Stimulated activated CD4-positive, alpha-beta T cell treated with anti-CD3 and anti-CD28 coated beads, Interleukin-15, amount 100 ng/mL, for 48 hours (primary cell): ENCODE results near the gene CXCL17.
A peak's percentile ranks its signal among the peaks of the same experiment; 100 is the strongest.
"Not testable (repeated sequence)": the region's sequence is repeated elsewhere in the genome, so short reads cannot be mapped to it uniquely, and the experiment has no call there.

Experiments
- DNase-seq, 2 donors: peaks; one replicate each; pipeline ENCODE4 v3.0.0-alpha.2; 2020; ENCODE audit warnings: low read depth in 2 of 2

Gene CXCL17, protein sequence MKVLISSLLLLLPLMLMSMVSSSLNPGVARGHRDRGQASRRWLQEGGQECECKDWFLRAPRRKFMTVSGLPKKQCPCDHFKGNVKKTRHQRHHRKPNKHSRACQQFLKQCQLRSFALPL

DNA sequence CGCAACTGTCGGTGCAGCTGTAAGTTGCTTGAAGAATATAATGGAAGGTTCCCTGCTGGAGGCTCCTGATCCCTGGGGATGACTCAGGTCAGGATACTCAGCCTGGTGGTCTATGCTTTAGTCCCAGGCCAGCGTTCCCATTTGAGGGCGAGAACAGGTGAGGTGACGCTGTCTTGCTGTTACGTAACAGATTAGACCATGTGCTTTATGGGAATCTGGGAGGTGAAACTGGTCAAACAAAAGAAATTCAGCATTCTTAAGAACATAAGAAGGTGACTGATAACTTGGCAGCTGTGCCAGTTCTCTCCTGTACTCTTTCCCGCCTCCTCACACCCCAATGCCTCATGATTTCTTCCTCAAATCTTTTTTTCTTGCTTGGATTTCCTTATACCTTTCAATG is at the start of gene CXCL17:
Gene CXCL17 (minus strand): TSS at position 114 of the 400 bp plus-strand sequence. CDS start 114 bp downstream, outside the sequence.
- DNase-seq = no peak

DNA sequence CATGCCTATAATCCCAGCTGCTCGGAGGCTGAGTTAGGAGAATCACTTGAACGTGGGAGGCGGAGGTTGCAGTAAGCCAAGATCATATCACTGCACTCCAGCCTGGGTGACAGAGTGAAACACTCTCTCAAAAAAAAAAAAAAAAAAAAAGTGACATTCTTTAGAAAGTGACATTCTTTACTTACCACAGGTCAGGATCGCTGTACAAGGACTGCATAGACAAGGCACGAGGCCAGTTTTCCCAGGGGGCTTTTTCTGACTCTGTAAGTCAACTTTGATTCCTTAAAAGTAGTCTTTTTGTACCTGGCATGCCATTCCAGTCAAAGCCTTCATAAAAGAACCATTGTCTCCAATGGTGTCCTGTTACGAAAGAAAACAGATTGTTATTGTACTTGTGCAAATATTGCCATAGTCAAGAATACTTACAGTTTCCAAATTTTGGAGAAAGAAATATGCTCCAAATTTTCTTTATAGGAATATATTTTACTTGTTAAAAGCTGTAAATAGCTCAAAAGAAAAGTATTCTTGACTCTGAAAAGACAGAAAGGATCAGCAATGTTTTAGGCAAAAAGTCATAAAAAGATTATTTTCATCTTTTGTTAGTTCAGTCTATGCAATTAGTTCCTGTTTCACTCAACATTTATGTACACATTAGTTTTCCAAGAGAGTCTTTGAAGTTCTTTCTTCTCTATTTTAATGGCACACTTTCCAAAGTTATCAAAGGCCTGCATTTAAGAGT is 46.2 kb upstream of the CXCL17 start:
- no peak for DNase-seq

DNA sequence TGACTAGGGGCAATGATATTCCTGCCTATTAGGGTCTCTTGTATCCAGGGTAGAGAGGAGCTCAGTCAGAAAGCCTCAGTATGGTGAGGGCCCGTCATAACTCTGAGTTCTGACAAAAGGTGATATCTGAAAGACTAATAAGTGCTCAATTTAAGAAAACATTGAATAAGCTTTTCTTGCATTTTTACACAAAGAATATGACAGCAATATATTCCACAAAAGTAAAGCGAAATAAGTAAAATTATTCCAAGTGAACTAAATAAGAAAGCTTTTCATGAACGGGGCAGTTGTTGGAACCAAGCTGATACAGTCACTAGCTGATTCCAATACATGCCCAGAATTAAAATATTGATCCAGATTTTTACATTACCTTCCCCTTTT is 45.0 kb upstream of the CXCL17 start:
- DNase-seq = no peak

DNA sequence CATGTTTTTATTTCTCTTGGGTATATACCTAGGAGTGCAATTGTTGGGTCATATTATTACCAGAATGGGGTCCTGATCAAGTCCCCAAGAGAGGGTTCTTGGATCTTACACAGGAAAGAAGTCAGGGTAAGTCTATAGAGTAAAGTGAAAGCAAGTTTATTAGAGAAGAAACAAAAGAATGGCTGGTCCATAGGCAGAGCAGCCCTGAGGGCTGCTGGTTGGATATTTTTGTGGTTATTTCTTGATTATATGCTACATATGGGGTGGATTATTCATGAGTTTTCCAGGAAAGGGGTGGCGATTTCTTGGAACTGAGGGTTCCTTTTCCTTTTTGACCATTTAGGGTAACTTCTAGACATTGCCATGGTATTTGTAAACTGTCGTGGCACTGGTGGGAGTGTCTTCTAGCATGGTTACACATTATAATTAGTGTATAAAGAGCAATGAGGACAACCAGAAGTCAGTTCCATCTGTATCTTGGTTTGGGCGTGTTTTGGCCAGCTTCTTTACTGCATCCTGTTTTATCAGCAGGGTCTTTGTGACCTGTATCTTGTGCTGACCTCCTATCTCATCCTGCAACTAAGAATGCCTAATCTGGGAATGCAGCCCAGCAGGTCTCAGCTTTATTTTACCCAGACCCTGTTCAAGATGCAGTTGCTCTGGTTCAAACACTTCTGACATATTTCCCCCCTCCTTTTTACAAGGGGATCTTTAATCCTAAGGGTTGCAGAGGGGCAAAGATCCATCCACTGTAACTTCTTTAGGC is 44.5 kb upstream of the CXCL17 start:
- no peak for DNase-seq

DNA sequence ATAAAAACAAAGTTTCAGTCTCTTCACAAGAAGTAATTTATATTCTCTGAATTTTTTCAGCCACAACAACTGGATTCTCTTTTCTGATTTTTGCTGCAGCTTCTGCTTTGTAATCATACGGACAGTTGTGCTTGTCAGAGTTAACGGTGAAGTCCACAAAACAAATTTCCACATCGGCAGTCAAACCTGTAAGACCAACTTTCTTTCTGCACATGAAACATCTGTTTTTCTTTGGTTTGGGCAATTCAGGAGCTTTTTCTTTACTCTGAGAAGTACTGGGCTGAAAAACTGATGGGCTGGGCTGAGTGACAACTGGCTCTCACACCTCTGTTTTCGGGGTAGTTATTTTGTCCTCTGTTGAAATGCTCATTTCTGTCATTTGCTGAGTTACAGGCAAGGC is 42.3 kb upstream of the CXCL17 start:
- not testable (repeated sequence) for DNase-seq

DNA sequence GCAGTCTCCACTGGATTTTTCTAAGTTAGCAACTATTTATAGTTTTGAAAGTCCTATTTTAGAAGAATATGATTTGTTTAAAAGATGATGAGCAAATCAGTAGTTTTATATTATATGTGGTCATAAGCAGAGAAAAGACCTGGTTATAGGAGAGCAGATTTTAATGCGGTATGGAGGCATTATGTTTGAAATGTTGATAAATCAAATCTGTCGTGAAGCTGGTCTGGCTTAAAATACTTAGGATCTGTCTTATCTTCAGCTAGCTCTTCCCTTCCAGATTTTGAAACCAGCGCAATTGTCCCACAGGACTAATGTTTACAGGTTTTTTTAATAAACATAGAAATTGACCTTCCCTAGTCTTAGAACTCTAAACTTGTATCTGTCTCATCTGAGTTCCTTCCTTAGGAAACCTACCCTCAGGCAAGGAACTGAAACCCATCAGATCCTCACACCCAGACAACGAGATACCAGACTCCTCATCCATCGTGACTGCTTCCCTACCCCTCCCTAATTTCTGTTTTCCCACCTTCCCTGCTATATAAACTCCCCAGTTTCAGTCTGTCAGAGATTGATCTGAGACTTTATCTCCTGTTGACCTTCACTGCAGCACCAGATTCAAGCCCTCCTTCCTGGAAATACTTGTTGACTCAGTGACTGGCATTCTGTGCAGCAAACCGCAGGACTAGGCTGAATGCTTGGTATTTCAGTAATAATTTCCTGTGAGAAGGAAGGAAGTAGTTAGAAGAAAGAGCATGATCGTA is 37.8 kb upstream of the CXCL17 start:
- peak in 1 of 2 donors; percentile 23 for DNase-seq

DNA sequence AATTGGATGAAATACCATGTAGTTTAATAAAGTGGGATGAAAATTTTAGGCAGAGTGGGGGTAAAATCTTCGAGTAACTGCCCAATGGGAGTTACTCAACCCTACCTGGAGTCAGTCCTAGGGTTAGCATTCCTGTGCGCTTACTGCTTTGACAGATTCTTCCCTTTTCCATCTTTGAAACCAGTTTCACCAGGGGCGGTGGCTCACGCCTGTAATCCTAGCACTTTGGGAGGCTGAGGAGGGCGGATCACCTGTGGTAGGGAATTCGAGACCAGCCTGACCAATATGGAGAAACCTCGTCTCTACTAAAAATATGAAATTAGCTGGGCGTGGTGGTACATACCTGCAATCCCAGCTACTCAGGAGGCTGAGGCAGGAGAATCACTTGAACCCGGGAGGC is 37.0 kb upstream of the CXCL17 start:
- no peak for DNase-seq

DNA sequence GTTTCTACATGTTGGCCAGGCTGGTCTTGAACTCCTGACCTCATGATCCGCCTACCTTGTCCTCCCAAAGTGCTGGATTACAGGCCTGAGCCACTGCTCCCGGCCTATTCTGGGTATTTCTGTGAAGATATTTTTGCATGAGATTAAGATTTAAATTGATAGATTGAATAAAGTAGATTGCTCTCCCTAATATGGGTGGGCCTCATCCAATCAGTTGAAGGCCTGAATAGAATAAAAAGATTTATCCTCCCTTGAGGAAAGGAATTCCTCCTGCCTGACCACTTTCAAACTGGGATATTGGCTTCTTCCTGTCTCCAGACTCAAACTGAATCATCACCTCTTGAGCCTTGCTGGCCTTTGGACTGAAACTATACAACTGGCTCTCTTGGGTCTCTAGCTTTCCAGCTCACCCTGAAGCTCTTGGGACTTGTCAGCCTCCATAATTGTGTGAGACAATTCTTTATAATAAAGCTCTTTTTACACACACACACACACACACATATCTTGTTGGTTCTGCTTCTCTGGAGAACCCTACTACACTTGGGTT is 36.1 kb upstream of the CXCL17 start:
- DNase-seq = no peak

DNA sequence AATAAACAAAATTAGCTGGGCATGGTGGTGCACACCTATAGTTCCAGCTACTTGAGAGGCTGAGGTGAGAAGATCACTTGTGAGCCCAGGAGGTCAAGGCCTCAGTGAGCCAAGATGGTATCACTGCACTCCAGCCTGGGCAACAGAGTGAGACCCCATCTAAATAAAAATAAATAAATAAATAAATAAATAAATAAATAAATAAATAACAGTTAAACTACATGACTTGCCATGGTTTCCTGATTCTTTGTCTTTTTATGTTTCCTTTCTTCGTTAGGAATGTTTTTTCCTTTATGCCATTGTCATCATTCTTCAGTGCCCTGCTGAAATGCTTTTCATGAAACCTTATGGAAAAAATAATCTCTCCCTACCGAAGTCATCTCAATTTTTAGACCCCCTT is 35.2 kb upstream of the CXCL17 start:
- DNase-seq = no peak

DNA sequence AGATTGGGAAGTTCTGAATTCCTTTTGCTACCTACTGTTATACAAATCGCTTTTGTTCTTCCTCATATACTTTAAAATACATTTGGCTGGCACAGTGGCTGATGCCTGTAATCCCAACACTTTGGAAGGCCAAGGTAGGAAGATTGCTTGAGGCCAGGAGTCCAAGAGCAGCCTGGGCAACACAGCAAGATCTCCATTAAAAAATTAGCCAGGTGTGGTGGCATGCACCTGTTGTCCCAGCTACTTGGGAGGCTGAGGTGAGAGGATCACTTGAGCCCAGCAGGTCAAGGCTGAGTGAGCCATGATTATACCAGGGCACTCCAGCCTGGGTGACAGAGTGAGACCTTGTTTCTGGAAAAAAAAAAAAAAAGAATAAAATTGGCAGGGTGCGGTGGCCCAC is 34.4 kb upstream of the CXCL17 start:
- no peak for DNase-seq

DNA sequence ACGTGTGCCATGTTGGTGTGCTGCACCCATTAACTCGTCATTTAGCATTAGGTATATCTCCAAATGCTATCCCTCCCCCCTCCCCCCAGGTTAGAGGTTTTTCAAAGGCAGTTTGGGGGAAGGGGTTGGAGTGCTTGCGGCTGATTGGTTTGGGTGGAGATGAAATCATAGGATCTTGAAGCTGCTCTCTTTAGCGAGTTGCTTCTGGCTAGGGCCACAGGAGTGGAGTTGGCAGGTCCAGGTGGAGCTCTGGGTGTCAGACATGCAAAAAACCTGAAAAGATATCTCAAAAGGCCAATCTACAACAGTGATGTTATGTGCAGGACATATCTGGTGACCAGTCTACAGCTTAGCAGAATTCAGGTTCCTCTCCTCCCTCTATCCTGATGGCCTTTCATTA is 32.6 kb upstream of the CXCL17 start:
- DNase-seq = no peak

DNA sequence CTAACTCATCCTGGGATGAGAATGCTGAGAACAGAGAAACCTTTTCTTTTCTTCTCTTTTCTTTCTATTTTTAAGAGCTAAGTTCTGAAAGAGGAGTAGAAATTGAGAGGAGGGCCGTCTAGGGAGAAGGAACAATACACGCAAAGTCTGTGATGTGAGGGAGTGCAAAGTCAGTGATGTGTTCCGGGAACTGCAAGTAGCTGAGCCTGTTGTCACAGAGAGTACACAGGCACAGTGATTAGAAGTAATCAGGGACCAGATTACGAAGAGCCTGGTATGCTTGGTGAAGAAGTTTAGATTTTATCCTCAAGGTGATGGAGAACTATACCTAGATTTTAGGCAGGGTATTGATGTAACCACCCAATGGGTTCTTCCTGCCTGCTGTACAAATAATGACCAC is 32.0 kb upstream of the CXCL17 start:
- no peak for DNase-seq

DNA sequence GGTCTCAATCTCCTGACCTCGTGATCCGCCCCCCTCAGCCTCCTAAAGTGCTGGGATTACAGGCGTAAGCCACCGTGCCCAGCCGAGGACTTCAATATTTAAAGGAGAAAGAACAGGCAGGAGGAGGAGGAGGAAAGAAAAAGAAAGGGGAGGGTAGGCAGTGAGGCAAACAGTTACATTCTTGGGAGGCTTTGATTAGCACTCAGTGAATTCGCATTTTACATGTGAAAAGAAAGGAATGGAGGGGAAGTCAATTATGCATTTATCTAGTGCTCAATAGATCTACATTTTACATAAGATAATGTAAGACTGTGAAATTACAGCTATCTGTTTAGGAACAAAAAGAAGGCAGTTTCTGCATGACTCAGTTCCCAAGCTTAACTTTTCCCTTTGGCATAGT is 30.9 kb upstream of the CXCL17 start:
- no peak for DNase-seq

DNA sequence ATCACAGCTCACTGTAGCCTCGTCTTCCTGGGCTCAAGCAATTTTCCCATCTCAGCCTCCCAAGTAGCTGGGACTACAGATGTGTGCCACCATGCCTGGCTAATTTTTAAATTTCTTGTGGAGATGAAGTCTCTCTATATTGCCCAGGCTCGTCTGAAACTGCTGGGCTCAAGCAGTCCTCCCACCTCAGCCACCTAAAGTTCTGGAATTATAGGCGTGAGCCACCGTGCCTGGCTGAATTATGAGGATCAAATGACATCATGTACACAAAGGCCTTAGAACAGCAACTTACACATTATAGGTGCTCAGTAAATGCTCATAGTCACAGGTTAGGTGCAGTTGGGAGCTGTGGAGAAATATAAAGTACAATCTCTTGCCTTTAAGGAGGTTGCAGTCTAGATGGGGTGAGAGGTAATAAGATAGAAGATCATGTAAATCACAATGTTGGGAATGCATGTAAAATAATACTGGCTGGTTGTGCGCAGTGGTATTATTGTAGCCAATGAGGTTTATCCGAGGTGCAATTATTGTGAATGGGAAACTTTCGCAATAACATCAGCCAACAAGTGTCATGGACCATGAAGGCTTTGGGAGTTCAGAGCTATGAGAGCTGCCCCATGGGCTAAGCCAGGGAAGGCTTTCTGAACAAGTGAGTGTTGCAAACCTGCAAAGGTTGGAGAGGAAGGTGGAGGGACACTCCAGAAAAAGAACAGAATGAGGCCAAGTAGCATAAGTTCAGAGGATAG is 29.8 kb upstream of the CXCL17 start:
- DNase-seq = no peak

DNA sequence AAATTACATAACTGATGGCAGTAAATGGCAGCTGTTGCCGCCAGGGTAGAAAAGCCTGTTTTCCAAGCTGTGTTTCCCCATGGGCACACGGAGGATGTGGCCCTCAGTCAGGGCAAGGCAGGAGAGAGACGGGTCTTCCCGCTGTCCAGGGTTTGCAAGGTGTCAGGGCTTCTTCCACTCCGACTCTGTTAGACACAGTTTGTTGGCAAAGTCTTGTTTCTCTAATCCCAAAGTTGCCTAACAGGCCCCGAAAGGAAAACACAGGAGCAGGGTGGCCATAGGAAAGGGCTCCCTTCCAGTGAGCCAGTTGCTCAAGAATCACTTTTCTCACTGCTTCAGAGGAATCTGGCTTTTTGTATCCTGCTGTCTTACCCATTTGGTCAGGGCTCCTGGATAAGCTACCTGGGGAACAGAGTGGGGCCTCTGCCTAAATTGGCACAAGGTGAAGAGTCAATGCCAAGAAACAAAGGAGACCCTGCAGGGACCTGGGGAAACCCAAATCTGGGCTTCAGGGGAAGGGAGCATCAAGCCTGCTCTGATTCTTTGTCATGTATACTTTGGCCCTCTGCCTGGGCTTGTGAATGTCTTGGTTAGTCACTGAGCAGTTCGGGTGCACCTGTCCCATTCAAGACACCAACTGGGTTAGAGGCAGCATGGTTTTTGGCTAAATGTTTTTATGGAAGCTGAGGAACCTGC is 29.0 kb upstream of the CXCL17 start:
- no peak for DNase-seq

DNA sequence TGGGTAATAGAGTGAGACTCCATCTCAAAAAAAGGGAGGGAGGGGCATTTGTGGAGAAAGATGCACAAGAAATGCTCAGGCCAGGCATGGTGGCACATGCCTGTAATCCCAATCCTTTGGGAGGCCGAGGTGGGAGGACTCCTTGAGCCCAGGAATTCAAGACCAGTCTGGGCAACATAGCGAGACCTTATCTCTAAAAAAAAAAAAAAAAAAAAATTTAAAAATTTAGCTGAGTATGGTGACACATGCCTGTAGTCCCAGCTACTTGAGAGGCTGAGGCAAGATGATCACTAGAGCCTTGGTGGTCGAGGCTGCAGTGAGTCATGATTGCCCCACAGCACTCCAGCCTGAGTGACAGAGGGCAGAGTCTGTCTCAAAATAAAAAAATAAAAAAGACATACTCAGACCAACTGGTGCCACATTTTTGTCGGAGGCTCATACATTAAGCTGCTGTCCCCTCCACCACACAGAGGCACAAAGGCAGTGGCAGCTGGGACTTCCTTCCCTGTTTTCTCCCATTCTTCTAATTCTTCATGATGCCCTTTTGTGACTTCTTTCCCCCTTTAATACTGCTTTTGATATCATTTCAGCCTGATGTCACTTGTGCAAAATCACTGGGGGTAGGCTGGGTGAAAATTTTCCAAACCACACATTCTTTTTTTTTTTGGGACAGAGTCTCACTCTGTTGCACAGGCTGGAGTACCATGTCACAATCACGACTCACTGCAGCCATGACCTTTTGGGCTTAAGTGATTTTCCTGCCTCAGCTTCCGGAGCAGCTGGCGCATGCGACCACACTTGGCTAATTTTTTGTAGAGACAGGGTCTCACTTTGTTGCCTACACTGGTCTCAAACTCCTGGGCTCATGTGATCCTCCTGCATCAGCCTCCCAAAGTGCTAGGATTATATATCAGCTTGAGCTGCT is 26.8 kb upstream of the CXCL17 start:
- DNase-seq = no peak

DNA sequence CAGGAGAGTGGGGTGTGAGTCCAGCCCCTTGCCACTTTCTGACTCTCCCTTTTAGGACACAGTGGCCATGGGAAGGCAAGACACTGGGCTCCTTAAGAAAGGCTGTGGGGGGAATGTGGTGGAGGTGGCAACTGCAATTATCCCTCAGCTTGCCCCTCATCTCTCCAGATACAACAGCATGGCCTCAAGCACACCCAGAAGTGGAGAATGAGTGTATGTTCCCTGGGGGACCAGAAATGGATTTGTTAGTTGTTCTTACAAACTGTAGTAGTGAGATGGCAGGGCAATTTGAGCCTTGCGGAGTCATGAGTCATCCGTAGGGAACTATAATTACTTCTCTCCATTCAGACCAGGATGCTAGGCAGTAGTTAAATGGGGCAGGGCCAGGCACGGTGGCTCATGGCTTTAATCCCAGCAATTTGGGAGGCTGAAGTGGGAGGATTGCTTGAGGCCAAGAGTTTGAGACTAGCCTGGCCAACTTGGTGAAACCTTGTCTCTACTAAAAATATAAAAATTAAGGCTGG is 25.6 kb upstream of the CXCL17 start:
- DNase-seq = no peak

DNA sequence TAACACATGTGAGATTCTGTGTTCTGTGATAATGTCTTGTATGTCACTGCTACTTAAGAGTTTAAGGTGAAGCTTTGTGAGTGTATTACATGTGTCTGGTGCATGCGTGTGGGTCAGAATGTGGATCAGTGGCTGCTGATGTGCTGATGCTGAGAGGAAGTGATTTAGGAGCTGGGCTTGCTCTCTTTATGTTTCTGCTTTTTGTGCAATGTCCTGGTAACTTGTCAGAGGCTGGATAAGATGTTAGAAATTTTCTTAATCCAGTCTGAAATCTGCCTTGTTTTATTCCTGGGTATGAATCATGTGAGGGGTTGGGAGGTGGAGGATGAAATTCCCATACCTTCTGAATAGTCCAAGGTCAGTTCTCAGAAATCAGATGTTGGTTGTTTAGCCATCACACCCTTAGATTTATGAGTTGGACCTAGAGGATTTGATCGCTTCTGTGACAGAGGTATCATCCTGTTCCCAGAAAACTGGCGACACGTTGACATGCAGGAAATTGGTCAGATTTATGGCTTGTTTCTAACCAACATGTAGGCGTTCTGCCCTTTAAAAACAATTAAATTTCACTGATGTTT is 24.5 kb upstream of the CXCL17 start:
- no peak for DNase-seq
